ENCODE data around the gene PM20D2.
A peak's percentile ranks its signal among the peaks of the same experiment; 100 is the strongest.
"Not testable (repeated sequence)": the region's sequence is repeated elsewhere in the genome, so short reads cannot be mapped to it uniquely, and the experiment has no call there.

Gene PM20D2

GRCh38 chr6:89122625-89123024 lies 23.2 kb upstream of the PM20D2 start:
- peak; percentile 33 for DNase-seq
- no peak overlapping the region for H3K4me3 ChIP-seq (ENCODE audit: low read length)
- no peaks in the 10 kb centered on the region for H3K79me2 ChIP-seq (ENCODE audit: control insufficient read depth, insufficient read depth, low read length)
- H3K36me3 ChIP-seq (ENCODE audit: control insufficient read depth, insufficient read depth, low read length) = no peaks in the 10 kb centered on the region
- H3K18ac ChIP-seq (ENCODE audit: low read length) = no peak overlapping the region
- no peak overlapping the region for H3K4me2 ChIP-seq (ENCODE audit: low read length)
- H2BK120ac ChIP-seq (ENCODE audit: low read depth, low read length) = no peak overlapping the region
- H3K4me1 ChIP-seq (ENCODE audit: control insufficient read depth, low read depth, low read length) = no peaks in the 10 kb centered on the region
- H3K23ac ChIP-seq (ENCODE audit: low read length) = no peak overlapping the region
- H3K27me3 ChIP-seq (ENCODE audit: insufficient read depth, low read length, poor library complexity) = no peaks in the 10 kb centered on the region
- H3K27ac ChIP-seq (ENCODE audit: low read depth, low read length) = no peak overlapping the region
- H3K79me1 ChIP-seq (ENCODE audit: low read length) = no peaks in the 10 kb centered on the region
- H3K56ac ChIP-seq (ENCODE audit: low read length) = no peak overlapping the region
- H2BK5ac ChIP-seq (ENCODE audit: low read length) = no peak overlapping the region
- no peak overlapping the region for H2BK15ac ChIP-seq (replicated peaks; ENCODE audit: low read depth)
- H2AK5ac ChIP-seq (ENCODE audit: low read length) = no peak overlapping the region
- no peak overlapping the region for H4K5ac ChIP-seq (ENCODE audit: low read length)
- no peak overlapping the region for H3K9ac ChIP-seq (ENCODE audit: low read length)
- H3K4ac ChIP-seq (ENCODE audit: low read depth, low read length) = no peak overlapping the region
- H4K8ac ChIP-seq (ENCODE audit: low read depth, low read length) = no peak overlapping the region

GRCh38 chr6:89128256-89128671 lies 17.6 kb upstream of the PM20D2 start:
- not testable (repeated sequence) for H3K27ac ChIP-seq (ENCODE audit: low read depth, low read length); H2AK5ac ChIP-seq (ENCODE audit: low read length); H3K79me2 ChIP-seq (ENCODE audit: control insufficient read depth, insufficient read depth, low read length); H3K23ac ChIP-seq (ENCODE audit: low read length); H4K5ac ChIP-seq (ENCODE audit: low read length); H2BK120ac ChIP-seq (ENCODE audit: low read depth, low read length); H3K18ac ChIP-seq (ENCODE audit: low read length); H2BK5ac ChIP-seq (ENCODE audit: low read length); H3K4me2 ChIP-seq (ENCODE audit: low read length); H3K4me3 ChIP-seq (ENCODE audit: low read length); H3K9ac ChIP-seq (ENCODE audit: low read length); H2BK15ac ChIP-seq (replicated peaks; ENCODE audit: low read depth); H3K79me1 ChIP-seq (ENCODE audit: low read length); H3K4me1 ChIP-seq (ENCODE audit: control insufficient read depth, low read depth, low read length); H3K4ac ChIP-seq (ENCODE audit: low read depth, low read length); H4K8ac ChIP-seq (ENCODE audit: low read depth, low read length); H3K56ac ChIP-seq (ENCODE audit: low read length); H3K27me3 ChIP-seq (ENCODE audit: insufficient read depth, low read length, poor library complexity); DNase-seq; H3K36me3 ChIP-seq (ENCODE audit: control insufficient read depth, insufficient read depth, low read length)
- no CpG with 5 or more reads among the region's 2 CpGs for WGBS (ENCODE audit: extremely low coverage, insufficient coverage, low lambda C conversion rate)

GRCh38 chr6:89131599-89131998 lies 14.3 kb upstream of the PM20D2 start:
- no peaks in the 10 kb centered on the region for H3K4me1 ChIP-seq (ENCODE audit: control insufficient read depth, low read depth, low read length)
- H2BK120ac ChIP-seq (ENCODE audit: low read depth, low read length) = no peak overlapping the region
- DNase-seq = no peak
- H4K8ac ChIP-seq (ENCODE audit: low read depth, low read length) = no peak overlapping the region
- H3K4me3 ChIP-seq (ENCODE audit: low read length) = no peak overlapping the region
- no peaks in the 10 kb centered on the region for H3K36me3 ChIP-seq (ENCODE audit: control insufficient read depth, insufficient read depth, low read length)
- H3K79me1 ChIP-seq (ENCODE audit: low read length) = no peaks in the 10 kb centered on the region
- no peak overlapping the region for H3K4ac ChIP-seq (ENCODE audit: low read depth, low read length)
- H2BK5ac ChIP-seq (ENCODE audit: low read length) = no peak overlapping the region
- no peak overlapping the region for H3K23ac ChIP-seq (ENCODE audit: low read length)
- no peak overlapping the region for H2AK5ac ChIP-seq (ENCODE audit: low read length)
- H2BK15ac ChIP-seq (replicated peaks; ENCODE audit: low read depth) = no peak overlapping the region
- H3K27me3 ChIP-seq (ENCODE audit: insufficient read depth, low read length, poor library complexity) = no peaks in the 10 kb centered on the region
- WGBS (ENCODE audit: extremely low coverage, insufficient coverage, low lambda C conversion rate) = no CpG with 5 or more reads among the region's 3 CpGs
- H3K56ac ChIP-seq (ENCODE audit: low read length) = no peak overlapping the region
- H3K79me2 ChIP-seq (ENCODE audit: control insufficient read depth, insufficient read depth, low read length) = no peaks in the 10 kb centered on the region
- no peak overlapping the region for H4K5ac ChIP-seq (ENCODE audit: low read length)
- no peak overlapping the region for H3K4me2 ChIP-seq (ENCODE audit: low read length)
- H3K18ac ChIP-seq (ENCODE audit: low read length) = no peak overlapping the region
- no peak overlapping the region for H3K27ac ChIP-seq (ENCODE audit: low read depth, low read length)
- no peak overlapping the region for H3K9ac ChIP-seq (ENCODE audit: low read length)

- H3K27me3 ChIP-seq (ENCODE audit: insufficient read depth, low read length, poor library complexity) = no peaks in the 10 kb centered on the region
- no peaks in the 10 kb centered on the region for H3K79me1 ChIP-seq (ENCODE audit: low read length)
- no peaks in the 10 kb centered on the region for H3K79me2 ChIP-seq (ENCODE audit: control insufficient read depth, insufficient read depth, low read length)
- H2BK15ac ChIP-seq (replicated peaks; ENCODE audit: low read depth) = no peak overlapping the region
- DNase-seq = no peak
- H3K56ac ChIP-seq (ENCODE audit: low read length) = no peak overlapping the region
- no CpG with 5 or more reads among the region's 2 CpGs for WGBS (ENCODE audit: extremely low coverage, insufficient coverage, low lambda C conversion rate)
- no peak overlapping the region for H3K18ac ChIP-seq (ENCODE audit: low read length)
- H2BK5ac ChIP-seq (ENCODE audit: low read length) = no peak overlapping the region
- H3K36me3 ChIP-seq (ENCODE audit: control insufficient read depth, insufficient read depth, low read length) = no peaks in the 10 kb centered on the region
- H3K4me1 ChIP-seq (ENCODE audit: control insufficient read depth, low read depth, low read length) = no peaks in the 10 kb centered on the region
- no peak overlapping the region for H3K9ac ChIP-seq (ENCODE audit: low read length)
- no peak overlapping the region for H3K4me2 ChIP-seq (ENCODE audit: low read length)
- H3K23ac ChIP-seq (ENCODE audit: low read length) = no peak overlapping the region
- no peak overlapping the region for H4K5ac ChIP-seq (ENCODE audit: low read length)
- H2BK120ac ChIP-seq (ENCODE audit: low read depth, low read length) = no peak overlapping the region
- H2AK5ac ChIP-seq (ENCODE audit: low read length) = no peak overlapping the region
- no peak overlapping the region for H4K8ac ChIP-seq (ENCODE audit: low read depth, low read length)
- no peak overlapping the region for H3K27ac ChIP-seq (ENCODE audit: low read depth, low read length)
- no peak overlapping the region for H3K4me3 ChIP-seq (ENCODE audit: low read length)
- no peak overlapping the region for H3K4ac ChIP-seq (ENCODE audit: low read depth, low read length)
Observed at GRCh38 chr6:89132057-89132456, 13.8 kb upstream of the PM20D2 start.

DNA sequence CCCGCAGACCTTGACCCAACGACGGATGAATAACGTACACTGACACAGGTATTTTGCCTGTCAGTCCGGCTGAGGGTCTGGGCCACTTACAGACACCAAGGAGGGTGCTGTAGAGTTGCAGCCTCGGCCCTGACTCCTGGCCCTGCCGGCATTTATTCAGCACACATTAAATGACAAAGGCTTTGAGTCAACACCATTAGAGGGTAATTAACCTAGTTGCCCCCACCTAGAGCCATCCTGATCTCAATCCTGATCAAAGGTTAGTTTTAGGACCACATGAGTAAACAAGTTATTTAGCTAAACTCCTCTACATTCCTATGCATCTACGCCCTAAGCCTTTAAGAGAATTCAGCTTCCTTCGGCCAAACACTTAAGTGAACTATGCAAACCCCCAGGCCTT lies 11.9 kb upstream of the PM20D2 start:
- no CpG with 5 or more reads among the region's 9 CpGs for WGBS (ENCODE audit: extremely low coverage, insufficient coverage, low lambda C conversion rate)

DNA sequence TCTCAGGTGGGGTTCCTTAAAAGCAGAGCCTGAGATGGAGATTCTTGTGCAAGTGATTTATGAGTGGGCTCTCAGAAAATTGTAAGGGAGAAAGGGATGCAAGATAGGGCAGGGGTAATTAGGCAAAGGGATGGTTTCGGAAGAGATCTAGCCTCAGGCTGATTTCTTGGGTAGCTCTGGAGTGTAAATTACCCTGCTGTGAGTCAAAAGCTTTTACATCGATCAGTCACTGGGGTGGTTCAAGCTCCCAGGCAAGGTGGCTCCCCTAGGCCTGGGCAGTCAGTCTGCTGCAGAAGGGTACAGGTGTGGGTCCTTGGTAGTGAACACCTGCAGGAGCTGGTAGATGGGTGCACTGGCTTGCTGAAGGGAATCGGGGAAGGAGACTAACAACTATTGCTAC lies 11.1 kb upstream of the PM20D2 start:
- Histone ChIP-seq H3K4ac (ENCODE audit: low read depth, low read length) (no peak overlapping the region), H4K5ac (ENCODE audit: low read length) (no peak overlapping the region), H3K23ac (ENCODE audit: low read length) (no peak overlapping the region), H2AK5ac (ENCODE audit: low read length) (no peak overlapping the region), H3K4me1 (ENCODE audit: control insufficient read depth, low read depth, low read length) (no peaks in the 10 kb centered on the region), H3K4me3 (ENCODE audit: low read length) (no peak overlapping the region), H3K27ac (ENCODE audit: low read depth, low read length) (no peak overlapping the region), H3K4me2 (ENCODE audit: low read length) (no peak overlapping the region), H2BK15ac (replicated peaks; ENCODE audit: low read depth) (no peak overlapping the region), H2BK5ac (ENCODE audit: low read length) (no peak overlapping the region), H4K8ac (ENCODE audit: low read depth, low read length) (no peak overlapping the region), H3K27me3 (ENCODE audit: insufficient read depth, low read length, poor library complexity) (no peaks in the 10 kb centered on the region), H2BK120ac (ENCODE audit: low read depth, low read length) (no peak overlapping the region), H3K56ac (ENCODE audit: low read length) (no peak overlapping the region), H3K18ac (ENCODE audit: low read length) (no peak overlapping the region), H3K79me2 (ENCODE audit: control insufficient read depth, insufficient read depth, low read length) (no peaks in the 10 kb centered on the region), H3K79me1 (ENCODE audit: low read length) (no peaks in the 10 kb centered on the region), H3K9ac (ENCODE audit: low read length) (no peak overlapping the region), H3K36me3 (ENCODE audit: control insufficient read depth, insufficient read depth, low read length) (no peaks in the 10 kb centered on the region)
- DNase-seq = peak; percentile 51
- no CpG with 5 or more reads among the region's 3 CpGs for WGBS (ENCODE audit: extremely low coverage, insufficient coverage, low lambda C conversion rate)

More for the DNA sequence above, 11.9 kb upstream of the PM20D2 start:
- DNase-seq = peak; percentile 43
- Histone ChIP-seq H3K27me3 (ENCODE audit: insufficient read depth, low read length, poor library complexity) (no peaks in the 10 kb centered on the region), H2BK5ac (ENCODE audit: low read length) (no peak overlapping the region), H3K18ac (ENCODE audit: low read length) (no peak overlapping the region), H3K36me3 (ENCODE audit: control insufficient read depth, insufficient read depth, low read length) (no peaks in the 10 kb centered on the region), H2BK15ac (replicated peaks; ENCODE audit: low read depth) (no peak overlapping the region), H3K9ac (ENCODE audit: low read length) (no peak overlapping the region), H3K79me1 (ENCODE audit: low read length) (no peaks in the 10 kb centered on the region), H3K79me2 (ENCODE audit: control insufficient read depth, insufficient read depth, low read length) (no peaks in the 10 kb centered on the region), H3K4me1 (ENCODE audit: control insufficient read depth, low read depth, low read length) (no peaks in the 10 kb centered on the region), H3K4ac (ENCODE audit: low read depth, low read length) (no peak overlapping the region), H2AK5ac (ENCODE audit: low read length) (no peak overlapping the region), H3K23ac (ENCODE audit: low read length) (no peak overlapping the region), H3K27ac (ENCODE audit: low read depth, low read length) (no peak overlapping the region), H3K4me2 (ENCODE audit: low read length) (no peak overlapping the region), H4K5ac (ENCODE audit: low read length) (no peak overlapping the region), H4K8ac (ENCODE audit: low read depth, low read length) (no peak overlapping the region), H3K4me3 (ENCODE audit: low read length) (no peak overlapping the region), H2BK120ac (ENCODE audit: low read depth, low read length) (no peak overlapping the region), H3K56ac (ENCODE audit: low read length) (no peak overlapping the region)

Measured in mesendoderm (in vitro differentiated cells).